PC-3 (cell line): Measurements from ENCODE around the gene CFAP126. TPM values are rescaled to one million over a fixed set of nuclear protein-coding genes. Genes with fewer than 3 reads are reported as not detected.
A peak's percentile ranks its signal among the peaks of the same experiment; 100 is the strongest.

Experiments used
- ATAC-seq: fragments of 200-7000 bp; cut with Tn5 transposase; 2 replicates; pipeline ENCODE4 v1.9.1; 2020; ENCODE audit warnings: mild to moderate bottlenecking, moderate library complexity
- BruUV-seq: library from RNA; stranded (reverse); fragments of 400-500 nt; replicated peaks from 2 replicates; lab custom pipeline; 2021; lab: Mats Ljungman, UMichigan
- CTCF ChIA-PET: fragments of 300-600 bp; sonication (Branson Sonifier 250); formaldehyde crosslinking; loops from one replicate; lab custom pipeline; 2022; ENCODE audit warnings: antibody characterized with exemption; lab: Charles Lee
- POLR2A ChIA-PET: fragments of 300-600 bp; sonication (Branson Sonifier 250); formaldehyde crosslinking; loops from one replicate; lab custom pipeline; 2022; ENCODE audit warnings: antibody characterized with exemption; ENCODE audit not compliant: unreplicated experiment; lab: Charles Lee
- DNase-seq: peaks from one replicate; pipeline ENCODE4 v3.0.0-alpha.2; 2015
- H2AFZ ChIP-seq: fragments of 300-600 bp; sonication (generic); 2 replicates; pipeline ENCODE4 v1.6.0; 2016; ENCODE audit warnings: antibody characterized with exemption, low read length
- H3F3A ChIP-seq: fragments of 300-600 bp; sonication (generic); one replicate; pipeline ENCODE4 v1.6.0; 2017; ENCODE audit warnings: antibody characterized with exemption, low read length, control low read depth, mild to moderate bottlenecking; ENCODE audit not compliant: unreplicated experiment
- H3K27ac ChIP-seq: fragments of 300-600 bp; sonication (generic); 2 replicates; pipeline ENCODE4 v1.5.1; 2016; ENCODE audit warnings: mild to moderate bottlenecking, low read length
- H3K27me3 ChIP-seq: fragments of 300-600 bp; sonication (generic); 2 replicates; pipeline ENCODE4 v1.6.1; 2016; ENCODE audit warnings: low read length, mixed read lengths
- H3K36me3 ChIP-seq: fragments of 300-600 bp; sonication (generic); 2 replicates; pipeline ENCODE4 v1.6.1; 2016; ENCODE audit warnings: low read depth, mixed run types, low read length, mixed read lengths
- H3K4me1 ChIP-seq: fragments of 300-600 bp; sonication (generic); 2 replicates; pipeline ENCODE4 v1.5.1; 2016; ENCODE audit warnings: low read length; ENCODE audit not compliant: insufficient read depth
- H3K4me2 ChIP-seq: fragments of 300-600 bp; sonication (generic); 2 replicates; pipeline ENCODE4 v1.6.0; 2016; ENCODE audit warnings: low read length
- H3K4me3 ChIP-seq: fragments of 300-600 bp; sonication (generic); 2 replicates; pipeline ENCODE4 v1.5.1; 2016; ENCODE audit warnings: mild to moderate bottlenecking, low read length, mixed read lengths
- H3K79me2 ChIP-seq: fragments of 300-600 bp; sonication (generic); 2 replicates; pipeline ENCODE4 v1.6.1; 2017; ENCODE audit warnings: low read length, mixed read lengths
- H3K9ac ChIP-seq: fragments of 300-600 bp; sonication (generic); 2 replicates; pipeline ENCODE4 v1.6.0; 2016; ENCODE audit warnings: mild to moderate bottlenecking, low read length
- H3K9me2 ChIP-seq: fragments of 300-600 bp; sonication (generic); replicated peaks from 2 replicates; pipeline ENCODE4 v1.6.1; 2016; ENCODE audit warnings: mixed run types, low read length, mixed read lengths
- H3K9me3 ChIP-seq: fragments of 300-600 bp; sonication (generic); 2 replicates; pipeline ENCODE4 v1.6.1; 2016; ENCODE audit warnings: low read length, mixed read lengths
- H4K20me1 ChIP-seq: fragments of 300-600 bp; sonication (generic); 2 replicates; pipeline ENCODE4 v1.6.1; 2016; ENCODE audit warnings: low read length, mixed read lengths
- EZH2 ChIP-seq: fragments of 300-600 bp; sonication (generic); IDR thresholded peaks from one replicate; pipeline ENCODE4 v1.6.1; 2017; ENCODE audit warnings: antibody characterized with exemption, mild to moderate bottlenecking, low read length; ENCODE audit not compliant: unreplicated experiment
- EZH2phosphoT487 ChIP-seq: fragments of 300-600 bp; sonication (generic); IDR thresholded peaks from 2 replicates; pipeline ENCODE4 v1.6.1; 2018; ENCODE audit warnings: mild to moderate bottlenecking, antibody characterized with exemption, low read length, borderline replicate concordance
- intact Hi-C: fragments of 100-400 bp; cut with micrococcal nuclease; formaldehyde crosslinking; loops from 2 replicates; pipeline ENCODE4 v1.9.0; 2023
- total RNA-seq: library from RNA; depleted of rRNA; stranded (reverse); fragments of >200 nt; gene quantifications from 2 replicates; pipeline ENCODE4 v1.2.3, GENCODE V29; 2014
- TF ChIP-seq, protein P1 (sequence below): fragments of 300-600 bp; sonication (generic); conservative IDR thresholded peaks from 2 replicates; pipeline ENCODE4 v1.5.1; 2017; ENCODE audit warnings: antibody characterized with exemption, low read depth, mild to moderate bottlenecking, low read length

CFAP126 gene
- total RNA-seq, 1 experiment from 2014 or later, result not detected

DNA sequence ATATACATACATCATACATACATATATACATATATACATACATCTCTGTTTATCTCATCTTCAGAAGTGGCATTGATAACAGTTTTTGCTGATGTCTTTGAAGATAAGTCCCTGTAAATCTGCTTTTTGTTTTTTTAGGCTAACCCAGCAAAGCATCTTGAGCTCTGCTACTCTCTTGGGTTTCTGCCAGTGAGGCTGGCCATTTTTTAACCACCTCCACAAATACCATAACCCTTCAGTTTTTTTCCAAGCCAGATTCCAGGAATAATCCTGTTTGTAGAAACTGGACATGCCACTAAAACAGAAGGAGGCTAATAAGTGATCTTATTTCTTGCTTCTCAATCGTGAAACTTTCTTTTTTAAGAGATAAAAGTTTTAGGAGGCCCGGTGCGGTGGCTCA is 31.9 kb downstream of the CFAP126 start:
- no peaks in the 10 kb centered on the region for H3K9me2 ChIP-seq
- DNase-seq (no peak), ATAC-seq (no peak)
- no peaks in the 10 kb centered on the region for H4K20me1 ChIP-seq
- H3K27ac ChIP-seq, result no peak overlapping the region
- H3K79me2 ChIP-seq, result no peaks in the 10 kb centered on the region
- H3K9me3 ChIP-seq, result no peaks in the 10 kb centered on the region
- H2AFZ ChIP-seq, result no peak overlapping the region
- no peaks in the 10 kb centered on the region for H3K27me3 ChIP-seq
- no peaks in the 10 kb centered on the region for H3K4me1 ChIP-seq
- ChIA-PET CTCF (no interaction called here), POLR2A (no interaction called here)
- TF ChIP-seq, protein P1, sequence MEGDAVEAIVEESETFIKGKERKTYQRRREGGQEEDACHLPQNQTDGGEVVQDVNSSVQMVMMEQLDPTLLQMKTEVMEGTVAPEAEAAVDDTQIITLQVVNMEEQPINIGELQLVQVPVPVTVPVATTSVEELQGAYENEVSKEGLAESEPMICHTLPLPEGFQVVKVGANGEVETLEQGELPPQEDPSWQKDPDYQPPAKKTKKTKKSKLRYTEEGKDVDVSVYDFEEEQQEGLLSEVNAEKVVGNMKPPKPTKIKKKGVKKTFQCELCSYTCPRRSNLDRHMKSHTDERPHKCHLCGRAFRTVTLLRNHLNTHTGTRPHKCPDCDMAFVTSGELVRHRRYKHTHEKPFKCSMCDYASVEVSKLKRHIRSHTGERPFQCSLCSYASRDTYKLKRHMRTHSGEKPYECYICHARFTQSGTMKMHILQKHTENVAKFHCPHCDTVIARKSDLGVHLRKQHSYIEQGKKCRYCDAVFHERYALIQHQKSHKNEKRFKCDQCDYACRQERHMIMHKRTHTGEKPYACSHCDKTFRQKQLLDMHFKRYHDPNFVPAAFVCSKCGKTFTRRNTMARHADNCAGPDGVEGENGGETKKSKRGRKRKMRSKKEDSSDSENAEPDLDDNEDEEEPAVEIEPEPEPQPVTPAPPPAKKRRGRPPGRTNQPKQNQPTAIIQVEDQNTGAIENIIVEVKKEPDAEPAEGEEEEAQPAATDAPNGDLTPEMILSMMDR, result no peak
- TF ChIP-seq EZH2phosphoT487 (no peak), EZH2 (no peak)
- no peak overlapping the region for H3K4me2 ChIP-seq
- no TSS peak for BruUV-seq
- H3K4me3 ChIP-seq, result no peak overlapping the region
- H3K36me3 ChIP-seq, result peaks cover 22% of the 10 kb centered on the region; the same call in 1 of the 2 replicates
- intact Hi-C loops, result no loop called here
- no peak overlapping the region for H3K9ac ChIP-seq
- no peaks in the 10 kb centered on the region for H3F3A ChIP-seq

DNA sequence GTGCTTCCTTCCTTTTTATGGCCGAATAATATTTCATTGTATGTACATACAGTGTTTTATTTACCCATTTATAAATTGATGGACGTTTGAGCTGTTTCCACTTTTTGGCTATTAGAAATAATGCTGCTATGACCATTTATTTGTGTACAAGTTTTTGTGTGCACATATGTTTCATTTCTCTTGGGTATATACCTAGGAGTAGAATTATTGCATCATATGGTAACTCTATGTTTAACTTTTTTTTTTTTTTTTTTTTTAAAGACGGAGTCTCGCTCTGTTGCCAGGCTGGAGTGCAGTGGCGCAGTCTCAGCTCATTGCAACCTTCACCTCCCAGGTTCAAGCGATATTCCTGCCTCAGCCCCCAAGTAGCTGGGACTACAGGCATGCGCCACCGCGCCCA is 34.5 kb downstream of the CFAP126 start:
- CTCF ChIA-PET, result no interaction called here

DNA sequence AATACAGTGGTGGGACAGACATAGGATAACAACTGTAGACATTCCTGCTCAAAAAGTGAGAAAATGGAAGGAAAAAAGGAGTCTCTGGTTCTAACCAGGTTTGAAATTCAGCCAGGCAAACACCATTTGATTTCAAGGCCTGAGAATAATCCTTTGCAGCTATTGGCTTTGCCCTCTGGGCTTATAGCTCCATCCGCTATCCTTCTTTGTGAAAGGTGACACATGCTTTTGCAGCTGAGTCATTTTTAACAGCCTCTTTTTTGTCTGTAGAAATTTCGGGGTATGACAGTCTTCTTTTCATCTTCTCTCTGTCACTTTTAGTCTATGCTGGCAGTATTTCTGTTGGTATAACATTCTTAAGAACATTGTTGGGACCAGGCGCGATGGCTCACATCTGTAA is 37.3 kb downstream of the CFAP126 start:
- no peak for TF ChIP-seq EZH2
- TF ChIP-seq, protein P1, result no peak
- TF ChIP-seq EZH2phosphoT487, result no peak
- Histone ChIP-seq H3K79me2 (no peaks in the 10 kb centered on the region), H3K9ac (no peak overlapping the region), H4K20me1 (no peaks in the 10 kb centered on the region), H3K9me3 (no peaks in the 10 kb centered on the region), H3K4me1 (peaks cover 12% of the 10 kb centered on the region), H3K36me3 (peaks cover 33% of the 10 kb centered on the region), H3K27me3 (no peaks in the 10 kb centered on the region), H3K4me3 (no peak overlapping the region), H3K4me2 (no peak overlapping the region), H2AFZ (no peak overlapping the region), H3K27ac (no peak overlapping the region), H3K9me2 (no peaks in the 10 kb centered on the region), H3F3A (no peaks in the 10 kb centered on the region)
- peak; percentile 70 for DNase-seq
- ChIA-PET CTCF (interaction anchor here (1.0 kb wide), 1 partner anchor 44 kb away, joined by 4 read pairs; no protein-coding TSS in a partner anchor), POLR2A (interaction anchor here (0.6 kb wide), 1 partner anchor 562 kb away, joined by 5 read pairs; no protein-coding TSS in a partner anchor)
- BruUV-seq, result TSS peak; percentile 15
- intact Hi-C loops, result no loop called here
- peak; percentile 92 for ATAC-seq

More for the DNA sequence above, 34.5 kb downstream of the CFAP126 start:
- no peak for TF ChIP-seq EZH2
- TF ChIP-seq EZH2phosphoT487, result no peak
- TF ChIP-seq, protein P1, result no peak
- H3K79me2 ChIP-seq, result no peaks in the 10 kb centered on the region
- H3K4me1 ChIP-seq, result peaks cover 12% of the 10 kb centered on the region
- H4K20me1 ChIP-seq, result no peaks in the 10 kb centered on the region
- H3K27me3 ChIP-seq, result no peaks in the 10 kb centered on the region
- peaks cover 32% of the 10 kb centered on the region for H3K36me3 ChIP-seq
- H3K4me3 ChIP-seq, result no peak overlapping the region
- H3K27ac ChIP-seq, result no peak overlapping the region
- intact Hi-C loops, result no loop called here
- POLR2A ChIA-PET, result no interaction called here
- no peak overlapping the region for H2AFZ ChIP-seq
- H3K9ac ChIP-seq, result no peak overlapping the region
- no peak for DNase-seq
- H3F3A ChIP-seq, result no peaks in the 10 kb centered on the region
- no peaks in the 10 kb centered on the region for H3K9me2 ChIP-seq
- ATAC-seq, result no peak
- BruUV-seq, result no TSS peak
- H3K9me3 ChIP-seq, result no peaks in the 10 kb centered on the region
- no peak overlapping the region for H3K4me2 ChIP-seq
